OCI-LY7 (cell line): Measurements from ENCODE around the gene GSC2.

Experiments used
- EZH2phosphoT487 ChIP-seq: fragments of 200-600 bp; sonication (generic); IDR thresholded peaks from 2 replicates; pipeline ENCODE4 v1.6.1; 2018; ENCODE audit warnings: low read depth, borderline replicate concordance, mild to moderate bottlenecking, mixed run types, antibody characterized with exemption, low read length, moderate library complexity, mixed read lengths
- TF ChIP-seq, protein P1 (sequence below): fragments of 200-600 bp; sonication (generic); conservative IDR thresholded peaks from 2 replicates; pipeline ENCODE4 v1.5.1; 2014; ENCODE audit warnings: mild to moderate bottlenecking, antibody characterized with exemption, low read length, moderate library complexity, mixed read lengths

DNA sequence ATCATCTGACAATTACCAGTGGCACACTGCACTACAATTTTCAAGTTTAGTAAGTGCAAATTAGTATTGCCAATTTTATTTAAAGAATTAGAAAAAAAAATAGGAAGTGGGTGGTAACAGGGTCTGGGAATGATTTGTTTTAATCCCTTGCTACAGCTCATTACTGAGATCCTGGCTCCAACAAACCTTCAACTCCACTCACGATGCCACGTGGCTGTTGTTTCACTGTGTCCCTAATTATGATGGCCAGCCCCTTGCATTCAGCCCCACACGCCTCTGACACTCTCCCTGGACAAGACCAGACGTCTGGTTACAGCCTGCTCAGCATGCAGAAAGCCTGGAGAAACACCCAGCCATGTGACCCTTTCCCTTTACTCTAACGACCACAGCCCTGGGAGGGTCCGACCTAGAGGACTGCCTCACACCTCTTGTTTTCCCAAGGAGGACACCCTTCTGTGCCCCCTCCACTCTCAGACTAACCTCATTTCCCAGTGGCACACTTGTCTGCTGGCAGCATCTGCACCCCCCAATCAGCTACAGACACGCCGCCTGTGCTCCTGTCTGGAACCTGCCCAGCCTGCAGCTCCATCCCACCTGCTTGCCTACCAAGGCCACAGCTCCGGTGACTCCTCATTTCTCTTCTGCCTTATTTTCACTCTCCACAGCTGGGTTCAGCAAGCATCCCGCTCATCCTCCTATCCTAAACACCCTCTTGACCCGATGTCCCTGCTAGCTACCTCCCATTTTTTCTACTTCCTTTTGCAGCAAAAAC lies 46.9 kb upstream of the GSC2 start:
- TF ChIP-seq EZH2phosphoT487: no peak
- TF ChIP-seq, protein P1, sequence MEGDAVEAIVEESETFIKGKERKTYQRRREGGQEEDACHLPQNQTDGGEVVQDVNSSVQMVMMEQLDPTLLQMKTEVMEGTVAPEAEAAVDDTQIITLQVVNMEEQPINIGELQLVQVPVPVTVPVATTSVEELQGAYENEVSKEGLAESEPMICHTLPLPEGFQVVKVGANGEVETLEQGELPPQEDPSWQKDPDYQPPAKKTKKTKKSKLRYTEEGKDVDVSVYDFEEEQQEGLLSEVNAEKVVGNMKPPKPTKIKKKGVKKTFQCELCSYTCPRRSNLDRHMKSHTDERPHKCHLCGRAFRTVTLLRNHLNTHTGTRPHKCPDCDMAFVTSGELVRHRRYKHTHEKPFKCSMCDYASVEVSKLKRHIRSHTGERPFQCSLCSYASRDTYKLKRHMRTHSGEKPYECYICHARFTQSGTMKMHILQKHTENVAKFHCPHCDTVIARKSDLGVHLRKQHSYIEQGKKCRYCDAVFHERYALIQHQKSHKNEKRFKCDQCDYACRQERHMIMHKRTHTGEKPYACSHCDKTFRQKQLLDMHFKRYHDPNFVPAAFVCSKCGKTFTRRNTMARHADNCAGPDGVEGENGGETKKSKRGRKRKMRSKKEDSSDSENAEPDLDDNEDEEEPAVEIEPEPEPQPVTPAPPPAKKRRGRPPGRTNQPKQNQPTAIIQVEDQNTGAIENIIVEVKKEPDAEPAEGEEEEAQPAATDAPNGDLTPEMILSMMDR: no peak
